Brain microvascular endothelial cell (primary cell): Measurements from ENCODE around the gene LIMA1.

ENCODE experiments used
- DNase-seq: peaks from one replicate; pipeline ENCODE4 v3.0.0-alpha.2; 2020
- H3K27ac ChIP-seq: fragments of 250-450 bp; sonication (Bioruptor Pico); 2 replicates; pipeline ENCODE4 v1.5.1; 2020; ENCODE audit warnings: mild to moderate bottlenecking, moderate library complexity
- H3K27me3 ChIP-seq: fragments of 250-450 bp; sonication (Bioruptor Pico); replicated peaks from 2 replicates; pipeline ENCODE4 v1.5.1; 2020; ENCODE audit warnings: mild to moderate bottlenecking
- H3K36me3 ChIP-seq: fragments of 250-450 bp; sonication (Bioruptor Pico); replicated peaks from 2 replicates; pipeline ENCODE4 v1.5.1; 2020; ENCODE audit warnings: mild to moderate bottlenecking
- H3K4me3 ChIP-seq: 2 replicates; pipeline ENCODE4 v1.5.1; 2011; ENCODE audit warnings: low read depth, mild to moderate bottlenecking, control low read depth, low read length, moderate library complexity
- CTCF ChIP-seq: IDR thresholded peaks from 2 replicates; pipeline ENCODE4 v1.5.1; 2011; ENCODE audit warnings: low read depth, mild to moderate bottlenecking, moderate library complexity, low read length, control low read depth, inconsistent platforms; ENCODE audit errors: missing control alignments
- in situ Hi-C: cut with HindIII; loops from 2 replicates; pipeline ENCODE4 v1.10.0; 2017; ENCODE audit warnings: low sequenced_read_pairs, low pct_ligation_motif_present

Gene LIMA1

GRCh38 chr12:50192908-50193307, 90.4 kb downstream of the LIMA1 start:
- in situ Hi-C loops = loop anchor here (25.0 kb wide), 1 partner anchor 231 kb away; the partner anchor contains the start of genes AQP2, AQP5 and AQP6
- TF ChIP-seq CTCF = no peak
- Histone ChIP-seq H3K36me3 (peaks cover 62% of the 10 kb centered on the region), H3K27ac (peak overlapping the region; percentile 34), H3K4me3 (no peak overlapping the region), H3K27me3 (no peaks in the 10 kb centered on the region)
- no peak for DNase-seq

- no peak for DNase-seq
- in situ Hi-C loops = loop anchor here (25.0 kb wide), 1 partner anchor 230 kb away; the partner anchor contains the start of genes AQP2, AQP5 and AQP6
- Histone ChIP-seq H3K4me3 (no peak overlapping the region), H3K27me3 (no peaks in the 10 kb centered on the region), H3K36me3 (peaks cover 57% of the 10 kb centered on the region), H3K27ac (peak overlapping the region; percentile 34)
- no peak for TF ChIP-seq CTCF
These were observed 91.1 kb downstream of the LIMA1 start for GRCh38 chr12:50192236-50192635.

- H3K36me3 ChIP-seq = peaks cover 46% of the 10 kb centered on the region
- TF ChIP-seq CTCF = no peak
- no peak overlapping the region for H3K4me3 ChIP-seq
- in situ Hi-C loops = loop anchor here (25.0 kb wide), 1 partner anchor 229 kb away; the partner anchor contains the start of genes AQP2, AQP5 and AQP6
- H3K27ac ChIP-seq = no peak overlapping the region
- no peaks in the 10 kb centered on the region for H3K27me3 ChIP-seq
- no peak for DNase-seq
These were observed 92.5 kb downstream of the LIMA1 start for GRCh38 chr12:50190859-50191258.

- no peaks in the 10 kb centered on the region for H3K27me3 ChIP-seq
- peak overlapping the region; percentile 92 for H3K27ac ChIP-seq
- peaks cover 40% of the 10 kb centered on the region for H3K36me3 ChIP-seq
- H3K4me3 ChIP-seq = no peak overlapping the region
- in situ Hi-C loops = loop anchor here (25.0 kb wide), 1 partner anchor 227 kb away; the partner anchor contains the start of genes AQP2, AQP5 and AQP6
- no peak for TF ChIP-seq CTCF
- DNase-seq = no peak
These were observed 94.3 kb downstream of the LIMA1 start for GRCh38 chr12:50188875-50189575.

- peak; percentile 49 for DNase-seq
- in situ Hi-C loops = loop anchor here (25.0 kb wide), 1 partner anchor 226 kb away; the partner anchor contains the start of genes AQP2, AQP5 and AQP6
- Histone ChIP-seq H3K4me3 (no peak overlapping the region), H3K36me3 (peaks cover 41% of the 10 kb centered on the region), H3K27me3 (no peaks in the 10 kb centered on the region), H3K27ac (peak overlapping the region; percentile 92)
- no peak for TF ChIP-seq CTCF
These were observed 95.0 kb downstream of the LIMA1 start for GRCh38 chr12:50188241-50188781.
